ENCODE results near the gene RNF152.

GRCh38 chr18:61856678-61857077 lies 36.1 kb downstream of the RNF152 start:
- no peak for TF ChIP-seq TAF1 (IDR thresholded peaks at IDR 0.05; ENCODE audit: low read depth)
- TF ChIP-seq, protein P1, sequence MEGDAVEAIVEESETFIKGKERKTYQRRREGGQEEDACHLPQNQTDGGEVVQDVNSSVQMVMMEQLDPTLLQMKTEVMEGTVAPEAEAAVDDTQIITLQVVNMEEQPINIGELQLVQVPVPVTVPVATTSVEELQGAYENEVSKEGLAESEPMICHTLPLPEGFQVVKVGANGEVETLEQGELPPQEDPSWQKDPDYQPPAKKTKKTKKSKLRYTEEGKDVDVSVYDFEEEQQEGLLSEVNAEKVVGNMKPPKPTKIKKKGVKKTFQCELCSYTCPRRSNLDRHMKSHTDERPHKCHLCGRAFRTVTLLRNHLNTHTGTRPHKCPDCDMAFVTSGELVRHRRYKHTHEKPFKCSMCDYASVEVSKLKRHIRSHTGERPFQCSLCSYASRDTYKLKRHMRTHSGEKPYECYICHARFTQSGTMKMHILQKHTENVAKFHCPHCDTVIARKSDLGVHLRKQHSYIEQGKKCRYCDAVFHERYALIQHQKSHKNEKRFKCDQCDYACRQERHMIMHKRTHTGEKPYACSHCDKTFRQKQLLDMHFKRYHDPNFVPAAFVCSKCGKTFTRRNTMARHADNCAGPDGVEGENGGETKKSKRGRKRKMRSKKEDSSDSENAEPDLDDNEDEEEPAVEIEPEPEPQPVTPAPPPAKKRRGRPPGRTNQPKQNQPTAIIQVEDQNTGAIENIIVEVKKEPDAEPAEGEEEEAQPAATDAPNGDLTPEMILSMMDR (IDR thresholded peaks at IDR 0.05; ENCODE audit: poor library complexity, severe bottlenecking), result no peak
- no peak for TF ChIP-seq EZH2 (IDR thresholded peaks at IDR 0.05; ENCODE audit: borderline replicate concordance, insufficient read depth, low read length, poor library complexity, severe bottlenecking)
